Trophoblast cell (in vitro differentiated cells and primary cell): ENCODE data around the gene RDH5.

Experiments used
- DNase-seq, 2 donors: peaks; one replicate each; pipeline ENCODE4 v3.0.0-alpha.2; 2016
- H2AFZ ChIP-seq: 2 replicates; pipeline ENCODE4 v1.6.1; 2013; ENCODE audit warnings: low read length, moderate library complexity, mild to moderate bottlenecking; ENCODE audit not compliant: insufficient read depth, poor library complexity
- H2AK5ac ChIP-seq: 2 replicates; pipeline ENCODE4 v1.6.1; 2013; ENCODE audit warnings: mild to moderate bottlenecking, low read length
- H2BK120ac ChIP-seq: 2 replicates; pipeline ENCODE4 v1.6.1; 2013; ENCODE audit warnings: low read length, mild to moderate bottlenecking, moderate library complexity; ENCODE audit not compliant: insufficient read depth, poor library complexity
- H2BK12ac ChIP-seq: 2 replicates; pipeline ENCODE4 v1.6.1; 2013; ENCODE audit warnings: mild to moderate bottlenecking, low read length, moderate library complexity
- H2BK5ac ChIP-seq: 2 replicates; pipeline ENCODE4 v1.6.1; 2013; ENCODE audit warnings: low read length, low read depth, moderate library complexity, mild to moderate bottlenecking; ENCODE audit not compliant: poor library complexity
- H3K14ac ChIP-seq: 2 replicates; pipeline ENCODE4 v1.6.1; 2013; ENCODE audit warnings: mild to moderate bottlenecking, low read length
- H3K18ac ChIP-seq: 2 replicates; pipeline ENCODE4 v1.6.1; 2013; ENCODE audit warnings: mild to moderate bottlenecking, low read length
- H3K23ac ChIP-seq: 2 replicates; pipeline ENCODE4 v1.6.1; 2013; ENCODE audit warnings: low read length
- H3K27ac ChIP-seq: 2 replicates; pipeline ENCODE4 v1.5.1; 2013; ENCODE audit warnings: low read depth, mild to moderate bottlenecking, inconsistent platforms, low read length, moderate library complexity
- H3K27me3 ChIP-seq: 2 replicates; pipeline ENCODE4 v1.6.1; 2013; ENCODE audit warnings: inconsistent platforms, mild to moderate bottlenecking, low read length, moderate library complexity; ENCODE audit not compliant: insufficient read depth
- H3K36me3 ChIP-seq, 2 experiments: 1 replicate in 1 of 2; 2 replicates in 1 of 2; pipeline ENCODE4 v1.6.1; 2013; ENCODE audit warnings: low read length in 2 of 2, mild to moderate bottlenecking in 2 of 2, moderate library complexity in 1 of 2; ENCODE audit not compliant: insufficient read depth in 2 of 2, control insufficient read depth in 1 of 2
- H3K4ac ChIP-seq: 2 replicates; pipeline ENCODE4 v1.6.1; 2013; ENCODE audit warnings: low read depth, mild to moderate bottlenecking, low read length, moderate library complexity
- H3K4me1 ChIP-seq, 2 experiments: 1 replicate in 1 of 2; 2 replicates in 1 of 2; pipeline ENCODE4 v1.6.1; 2013; ENCODE audit warnings: low read length in 2 of 2, mild to moderate bottlenecking in 2 of 2, moderate library complexity in 1 of 2; ENCODE audit not compliant: insufficient read depth in 2 of 2, control insufficient read depth in 1 of 2
- H3K4me2 ChIP-seq: 2 replicates; pipeline ENCODE4 v1.6.1; 2013; ENCODE audit warnings: inconsistent platforms, mild to moderate bottlenecking, low read length, moderate library complexity
- H3K4me3 ChIP-seq: 2 replicates; pipeline ENCODE4 v1.5.1; 2013; ENCODE audit warnings: mild to moderate bottlenecking, low read depth, low read length, inconsistent platforms
- H3K79me1 ChIP-seq: one replicate; pipeline ENCODE4 v1.6.1; 2013; ENCODE audit warnings: low read length
- H3K79me2 ChIP-seq: 2 replicates; pipeline ENCODE4 v1.6.1; 2013; ENCODE audit warnings: low read length, mild to moderate bottlenecking; ENCODE audit not compliant: control insufficient read depth, insufficient read depth, poor library complexity
- H3K9ac ChIP-seq: 2 replicates; pipeline ENCODE4 v1.6.1; 2013; ENCODE audit warnings: mild to moderate bottlenecking, low read length
- H3K9me3 ChIP-seq: 2 replicates; pipeline ENCODE4 v1.6.1; 2013; ENCODE audit warnings: low read depth, mild to moderate bottlenecking, control low read depth, inconsistent platforms, low read length; ENCODE audit not compliant: insufficient read depth
- H4K12ac ChIP-seq: 2 replicates; pipeline ENCODE4 v1.6.1; 2013; ENCODE audit warnings: low read depth, mild to moderate bottlenecking, low read length, moderate library complexity
- H4K8ac ChIP-seq: 2 replicates; pipeline ENCODE4 v1.6.1; 2013; ENCODE audit warnings: low read depth, mild to moderate bottlenecking, low read length, moderate library complexity
- H4K91ac ChIP-seq: one replicate; pipeline ENCODE4 v1.6.1; 2013; ENCODE audit warnings: low read depth, mild to moderate bottlenecking, low read length, moderate library complexity
- WGBS: extraction: QIAGEN DNeasy Blood & Tissue Kit; methylation state at CpG from one replicate; pipeline ENCODE4 v1.1.7; 2013; ENCODE audit warnings: missing lambda C conversion rate; ENCODE audit not compliant: insufficient read length, insufficient coverage; ENCODE audit errors: extremely low coverage; 5-methylcytosine and 5-hydroxymethylcytosine counted together

RDH5 gene

DNA sequence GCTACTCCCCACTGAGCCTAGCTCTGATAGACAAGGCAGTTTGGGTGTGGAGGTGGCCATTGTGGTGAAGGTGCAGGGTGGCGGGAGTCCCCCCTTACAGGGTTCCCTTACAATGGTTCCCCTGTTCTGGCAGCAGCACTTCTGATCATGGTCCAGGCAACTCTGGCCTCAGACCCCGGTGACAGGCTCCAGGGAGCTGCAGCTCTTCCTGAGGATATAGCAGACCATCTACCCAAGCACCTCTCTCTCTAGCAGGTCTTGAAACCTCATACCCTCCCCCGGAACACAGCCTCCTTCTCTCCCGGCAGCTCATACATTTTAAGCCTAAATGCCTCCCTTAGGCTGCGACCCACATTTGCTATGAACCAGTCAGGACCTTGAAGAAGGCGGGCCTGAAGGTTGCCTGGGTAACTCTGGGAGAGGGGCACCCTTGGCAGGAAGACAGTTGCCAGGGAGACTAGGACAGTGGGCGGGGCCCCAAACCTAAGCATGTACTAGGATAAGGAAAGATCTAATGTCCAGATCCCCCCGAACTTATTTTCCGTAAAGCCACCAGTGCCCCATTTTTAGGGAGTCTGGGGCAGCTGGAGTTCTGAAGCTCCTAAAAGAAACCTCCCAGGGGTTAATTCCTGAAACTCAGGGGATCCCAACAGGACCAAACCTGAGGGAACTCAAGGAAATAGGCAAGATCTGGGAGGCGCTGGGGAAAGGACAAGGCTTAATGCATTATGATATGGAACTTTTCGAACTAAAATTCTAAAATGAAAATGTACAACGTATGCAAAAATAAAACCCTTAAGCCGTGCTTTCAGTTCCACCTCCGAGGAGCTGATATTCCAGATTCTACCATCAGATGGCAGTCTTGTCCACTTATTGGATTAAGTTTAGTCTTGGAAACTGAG lies 18.2 kb downstream of the RDH5 start:
- H3K14ac ChIP-seq, result no peak overlapping the region
- H3K23ac ChIP-seq, result no peak overlapping the region
- no peaks in the 10 kb centered on the region for H3K27me3 ChIP-seq
- peak overlapping the region; percentile 67 for H2AFZ ChIP-seq
- DNase-seq, result peak; percentile 66 to 99
- peak overlapping the region; percentile 10 for H2BK5ac ChIP-seq
- no peaks in the 10 kb centered on the region for H3K9me3 ChIP-seq
- H3K4me2 ChIP-seq, result peak overlapping the region; percentile 71
- H4K91ac ChIP-seq, result no peak overlapping the region
- peaks cover 1% of the 10 kb centered on the region for H3K79me1 ChIP-seq
- H3K4me3 ChIP-seq, result no peak overlapping the region
- H3K79me2 ChIP-seq, result no peaks in the 10 kb centered on the region
- no peaks in the 10 kb centered on the region for H3K36me3 ChIP-seq
- H3K4me1 ChIP-seq, result peaks cover 7 to 16% of the 10 kb centered on the region in 2 experiments
- H4K8ac ChIP-seq, result peak overlapping the region; percentile 63
- no peak overlapping the region for H3K9ac ChIP-seq
- no peak overlapping the region for H3K18ac ChIP-seq
- no peak overlapping the region for H2BK120ac ChIP-seq
- H3K4ac ChIP-seq, result no peak overlapping the region
- no peak overlapping the region for H2BK12ac ChIP-seq
- peak overlapping the region; percentile 50 for H4K12ac ChIP-seq
- H2AK5ac ChIP-seq, result no peak overlapping the region
- no peak overlapping the region for H3K27ac ChIP-seq
- WGBS, result no CpG with 5 or more reads among the region's 14 CpGs

DNA sequence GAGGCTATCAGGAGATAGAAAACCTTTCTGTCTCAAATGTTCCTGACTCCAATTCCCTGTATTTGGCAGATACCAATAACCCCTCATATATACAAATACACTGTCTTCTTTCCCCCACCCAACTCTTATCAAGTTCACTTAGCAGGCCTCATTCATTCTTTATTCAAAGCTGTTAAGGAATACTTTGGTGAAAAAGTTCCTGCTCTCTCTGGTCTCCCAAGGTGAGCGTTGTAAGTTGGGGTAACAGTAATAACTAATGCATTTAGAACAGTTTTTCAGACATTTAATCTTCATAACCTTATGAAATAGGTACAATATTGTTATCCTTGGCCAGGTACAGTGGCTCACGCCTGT lies 18.8 kb downstream of the RDH5 start:
- no peak overlapping the region for H3K23ac ChIP-seq
- no peak overlapping the region for H3K4ac ChIP-seq
- no peak overlapping the region for H2BK12ac ChIP-seq
- H3K27ac ChIP-seq, result no peak overlapping the region
- H3K79me2 ChIP-seq, result peaks cover 5% of the 10 kb centered on the region
- H3K18ac ChIP-seq, result no peak overlapping the region
- DNase-seq, result no peak
- no peak overlapping the region for H2BK5ac ChIP-seq
- no peaks in the 10 kb centered on the region for H3K36me3 ChIP-seq
- H3K27me3 ChIP-seq, result no peaks in the 10 kb centered on the region
- no peak overlapping the region for H2AK5ac ChIP-seq
- WGBS, result no CpG with 5 or more reads among the region's 2 CpGs
- H4K8ac ChIP-seq, result no peak overlapping the region
- no peak overlapping the region for H2BK120ac ChIP-seq
- no peak overlapping the region for H3K9ac ChIP-seq
- H3K4me2 ChIP-seq, result no peak overlapping the region
- no peak overlapping the region for H4K91ac ChIP-seq
- H3K9me3 ChIP-seq, result no peaks in the 10 kb centered on the region
- no peak overlapping the region for H3K14ac ChIP-seq
- H4K12ac ChIP-seq, result no peak overlapping the region
- H2AFZ ChIP-seq, result no peak overlapping the region
- peaks cover 9 to 18% of the 10 kb centered on the region in 2 experiments for H3K4me1 ChIP-seq
- H3K4me3 ChIP-seq, result no peak overlapping the region
- peaks cover 5% of the 10 kb centered on the region for H3K79me1 ChIP-seq

DNA sequence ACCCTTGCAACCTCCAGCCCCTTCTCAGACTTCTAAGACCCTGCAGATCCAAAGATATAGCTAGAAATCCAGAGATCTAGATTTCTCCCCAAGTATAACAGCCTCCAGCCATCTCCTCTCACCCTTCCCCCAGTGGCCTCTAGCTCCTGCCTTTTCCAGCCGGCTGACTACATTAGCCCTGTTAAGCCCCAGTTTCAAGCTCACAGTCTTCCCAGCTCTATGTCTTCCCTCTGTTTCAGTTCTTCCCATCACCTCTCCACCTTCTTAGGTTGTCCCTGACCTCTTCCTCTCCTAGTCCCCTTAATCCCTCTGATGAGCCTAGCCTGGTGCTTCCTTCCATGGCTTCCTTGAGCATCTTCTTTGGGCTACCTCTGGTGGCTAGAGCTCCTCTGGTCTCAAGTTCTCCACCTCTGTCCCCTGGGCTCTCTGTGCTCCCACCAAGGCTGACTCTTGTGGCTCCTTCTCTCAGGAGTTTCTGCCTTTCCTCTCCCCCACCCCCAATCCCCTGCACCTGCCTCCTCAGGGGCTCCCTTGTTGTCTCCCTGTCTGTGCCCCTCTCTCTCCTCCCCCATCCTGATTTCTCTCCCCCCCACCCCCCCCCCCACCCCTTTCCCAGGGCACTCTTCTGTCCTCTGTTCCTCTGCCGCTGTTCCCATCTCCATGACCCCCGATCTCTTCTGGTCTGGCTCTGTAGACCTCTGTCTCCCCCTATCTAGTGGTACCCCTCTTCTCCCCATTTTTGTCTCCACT lies 21.9 kb downstream of the RDH5 start:
- Histone ChIP-seq H4K8ac (peak overlapping the region; percentile 28), H3K4me1 (peaks cover 22 to 33% of the 10 kb centered on the region in 2 experiments), H3K9me3 (no peaks in the 10 kb centered on the region), H3K9ac (no peak overlapping the region), H3K4ac (peak overlapping the region; percentile 49), H3K18ac (no peak overlapping the region), H3K4me2 (peak overlapping the region; percentile 60), H3K36me3 (no peaks in the 10 kb centered on the region), H3K79me2 (peaks cover 9% of the 10 kb centered on the region), H2AFZ (no peak overlapping the region), H2BK12ac (peak overlapping the region; percentile 4), H3K14ac (peak overlapping the region; percentile 14), H3K4me3 (no peak overlapping the region), H3K27me3 (no peaks in the 10 kb centered on the region), H2BK5ac (no peak overlapping the region), H2AK5ac (no peak overlapping the region), H3K79me1 (peaks cover 14% of the 10 kb centered on the region), H4K12ac (no peak overlapping the region), H3K27ac (no peak overlapping the region), H3K23ac (no peak overlapping the region), H2BK120ac (no peak overlapping the region), H4K91ac (no peak overlapping the region)
- DNase-seq, result no peak
- WGBS, result no CpG with 5 or more reads among the region's 3 CpGs

DNA sequence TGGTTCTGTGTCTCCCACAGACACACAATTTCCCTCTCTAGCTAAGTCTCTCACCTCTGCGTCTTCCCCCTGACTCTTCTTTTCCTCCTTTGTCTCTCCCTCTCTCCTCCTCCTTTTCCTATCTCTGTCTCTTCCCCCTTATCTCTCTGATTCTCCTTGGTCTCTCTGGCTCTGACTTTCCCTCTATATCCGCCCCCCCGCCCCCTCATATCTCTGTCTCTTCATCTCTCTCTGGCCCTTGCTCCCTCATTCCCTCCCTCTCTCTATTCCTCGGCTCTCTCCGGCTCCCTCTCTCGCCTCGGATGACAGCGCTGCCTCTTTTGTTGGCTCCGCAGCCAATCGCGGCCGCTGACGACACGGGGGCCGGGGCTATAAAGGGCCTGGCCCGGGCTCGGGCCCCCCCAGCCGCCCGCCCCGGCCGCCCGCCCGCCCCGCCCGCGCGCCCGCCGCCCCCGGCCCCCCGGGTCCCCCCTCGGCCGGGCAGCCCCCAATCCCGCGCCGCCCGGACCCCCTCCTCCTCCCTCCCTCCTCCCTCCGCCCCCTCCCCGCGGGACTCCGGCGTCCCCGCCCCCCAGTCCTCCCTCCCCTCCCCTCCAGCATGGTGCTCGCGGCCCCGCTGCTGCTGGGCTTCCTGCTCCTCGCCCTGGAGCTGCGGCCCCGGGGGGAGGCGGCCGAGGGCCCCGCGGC lies 22.7 kb downstream of the RDH5 start, which contains the start of gene GDF11:
Gene GDF11, plus strand, starts transcription at position 404 of the 687 bp plus-strand sequence. Its CDS starts 195 bp downstream, at position 599.
- Histone ChIP-seq H3K4me3 (peak within 1 kb of the TSS; percentile 76), H3K4me1 (peaks cover 20 to 30% of the 10 kb centered on the region in 2 experiments), H3K4ac (peak within 1 kb of the TSS; percentile 52), H2BK120ac (no peak within 1 kb of the TSS), H3K23ac (no peak within 1 kb of the TSS), H3K79me2 (peaks cover 9% of the 10 kb centered on the region), H3K36me3 (no peaks in the 10 kb centered on the region), H2BK12ac (peak within 1 kb of the TSS; percentile 4), H2AFZ (peak within 1 kb of the TSS; percentile 32), H3K14ac (peak within 1 kb of the TSS; percentile 73), H4K12ac (peak within 1 kb of the TSS; percentile 17), H4K8ac (peak within 1 kb of the TSS; percentile 53), H2AK5ac (peak within 1 kb of the TSS; percentile 12), H3K27ac (peak within 1 kb of the TSS; percentile 9), H3K4me2 (peak within 1 kb of the TSS; percentile 96), H2BK5ac (no peak within 1 kb of the TSS), H3K27me3 (no peaks in the 10 kb centered on the region), H4K91ac (peak within 1 kb of the TSS; percentile 20), H3K9ac (peak within 1 kb of the TSS; percentile 42), H3K79me1 (peaks cover 14% of the 10 kb centered on the region), H3K9me3 (no peaks in the 10 kb centered on the region), H3K18ac (peak within 1 kb of the TSS; percentile 65)
- no CpG with 5 or more reads among the region's 53 CpGs for WGBS
- peak in 1 of 2 donors; percentile 60 for DNase-seq
